ENCODE results near the gene G3BP1. TPM values are rescaled to one million over a fixed set of nuclear protein-coding genes. Genes with fewer than 3 reads are reported as not detected.
A peak's percentile ranks its signal among the peaks of the same experiment; 100 is the strongest.

The G3BP1 gene
- total and polyA plus RNA-seq, 2 of the 13 experiments (the other 11 are each of a cell fraction or from before 2014, with no cell fraction given), result 36.7 to 320 TPM

DNA sequence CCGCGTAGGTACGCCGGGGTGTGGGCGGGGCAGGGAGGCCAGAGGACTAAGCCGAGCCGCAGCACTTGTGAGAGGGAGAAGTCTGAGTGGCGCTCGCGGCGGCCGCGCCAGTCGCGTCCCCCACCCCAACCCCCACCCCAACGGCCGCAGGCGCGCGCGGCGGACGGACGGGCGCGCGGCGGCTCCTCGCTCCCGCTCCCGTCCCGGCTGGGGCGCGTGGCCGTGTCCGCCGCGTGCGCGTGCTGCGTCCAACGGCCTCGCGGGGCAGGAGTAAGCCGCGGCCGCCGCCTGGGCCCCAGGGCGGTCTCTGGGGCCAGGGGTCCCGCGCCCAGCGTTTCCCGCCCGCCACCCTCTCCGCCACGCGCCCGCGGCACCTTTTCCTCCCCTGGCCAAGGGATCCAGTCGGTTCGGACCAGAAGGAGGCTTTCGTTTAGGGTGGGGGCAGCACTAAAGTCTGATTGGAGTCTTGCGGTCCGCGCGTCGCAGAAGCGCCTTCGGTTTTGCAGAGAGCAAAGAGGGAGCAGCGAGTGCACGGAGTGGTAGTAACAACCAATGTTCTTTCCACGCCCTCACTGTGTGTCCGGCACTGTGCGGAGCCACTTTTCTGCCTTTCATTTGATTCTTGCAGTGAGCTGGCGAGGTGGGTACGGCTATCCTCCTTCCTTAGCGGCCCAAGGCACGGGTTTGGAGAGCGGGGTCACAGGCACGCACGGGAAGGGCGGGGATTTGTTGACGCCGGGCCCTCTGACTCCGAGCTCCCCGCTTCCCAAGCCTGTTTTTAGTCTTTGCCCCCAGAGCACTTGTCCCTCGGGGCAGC lies 483 bp downstream of the G3BP1 start (continued):
- TF ChIP-seq, protein P1, sequence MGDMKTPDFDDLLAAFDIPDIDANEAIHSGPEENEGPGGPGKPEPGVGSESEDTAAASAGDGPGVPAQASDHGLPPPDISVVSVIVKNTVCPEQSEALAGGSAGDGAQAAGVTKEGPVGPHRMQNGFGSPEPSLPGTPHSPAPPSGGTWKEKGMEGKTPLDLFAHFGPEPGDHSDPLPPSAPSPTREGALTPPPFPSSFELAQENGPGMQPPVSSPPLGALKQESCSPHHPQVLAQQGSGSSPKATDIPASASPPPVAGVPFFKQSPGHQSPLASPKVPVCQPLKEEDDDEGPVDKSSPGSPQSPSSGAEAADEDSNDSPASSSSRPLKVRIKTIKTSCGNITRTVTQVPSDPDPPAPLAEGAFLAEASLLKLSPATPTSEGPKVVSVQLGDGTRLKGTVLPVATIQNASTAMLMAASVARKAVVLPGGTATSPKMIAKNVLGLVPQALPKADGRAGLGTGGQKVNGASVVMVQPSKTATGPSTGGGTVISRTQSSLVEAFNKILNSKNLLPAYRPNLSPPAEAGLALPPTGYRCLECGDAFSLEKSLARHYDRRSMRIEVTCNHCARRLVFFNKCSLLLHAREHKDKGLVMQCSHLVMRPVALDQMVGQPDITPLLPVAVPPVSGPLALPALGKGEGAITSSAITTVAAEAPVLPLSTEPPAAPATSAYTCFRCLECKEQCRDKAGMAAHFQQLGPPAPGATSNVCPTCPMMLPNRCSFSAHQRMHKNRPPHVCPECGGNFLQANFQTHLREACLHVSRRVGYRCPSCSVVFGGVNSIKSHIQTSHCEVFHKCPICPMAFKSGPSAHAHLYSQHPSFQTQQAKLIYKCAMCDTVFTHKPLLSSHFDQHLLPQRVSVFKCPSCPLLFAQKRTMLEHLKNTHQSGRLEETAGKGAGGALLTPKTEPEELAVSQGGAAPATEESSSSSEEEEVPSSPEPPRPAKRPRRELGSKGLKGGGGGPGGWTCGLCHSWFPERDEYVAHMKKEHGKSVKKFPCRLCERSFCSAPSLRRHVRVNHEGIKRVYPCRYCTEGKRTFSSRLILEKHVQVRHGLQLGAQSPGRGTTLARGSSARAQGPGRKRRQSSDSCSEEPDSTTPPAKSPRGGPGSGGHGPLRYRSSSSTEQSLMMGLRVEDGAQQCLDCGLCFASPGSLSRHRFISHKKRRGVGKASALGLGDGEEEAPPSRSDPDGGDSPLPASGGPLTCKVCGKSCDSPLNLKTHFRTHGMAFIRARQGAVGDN (CRISPR knock-in tag; IDR thresholded peaks at IDR 0.05), result peak; percentile 75
- TF ChIP-seq, protein P2, sequence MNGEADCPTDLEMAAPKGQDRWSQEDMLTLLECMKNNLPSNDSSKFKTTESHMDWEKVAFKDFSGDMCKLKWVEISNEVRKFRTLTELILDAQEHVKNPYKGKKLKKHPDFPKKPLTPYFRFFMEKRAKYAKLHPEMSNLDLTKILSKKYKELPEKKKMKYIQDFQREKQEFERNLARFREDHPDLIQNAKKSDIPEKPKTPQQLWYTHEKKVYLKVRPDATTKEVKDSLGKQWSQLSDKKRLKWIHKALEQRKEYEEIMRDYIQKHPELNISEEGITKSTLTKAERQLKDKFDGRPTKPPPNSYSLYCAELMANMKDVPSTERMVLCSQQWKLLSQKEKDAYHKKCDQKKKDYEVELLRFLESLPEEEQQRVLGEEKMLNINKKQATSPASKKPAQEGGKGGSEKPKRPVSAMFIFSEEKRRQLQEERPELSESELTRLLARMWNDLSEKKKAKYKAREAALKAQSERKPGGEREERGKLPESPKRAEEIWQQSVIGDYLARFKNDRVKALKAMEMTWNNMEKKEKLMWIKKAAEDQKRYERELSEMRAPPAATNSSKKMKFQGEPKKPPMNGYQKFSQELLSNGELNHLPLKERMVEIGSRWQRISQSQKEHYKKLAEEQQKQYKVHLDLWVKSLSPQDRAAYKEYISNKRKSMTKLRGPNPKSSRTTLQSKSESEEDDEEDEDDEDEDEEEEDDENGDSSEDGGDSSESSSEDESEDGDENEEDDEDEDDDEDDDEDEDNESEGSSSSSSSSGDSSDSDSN (CRISPR knock-in tag; IDR thresholded peaks at IDR 0.05), result peak; percentile 12; the same call in 1 of the 2 replicates
- TF ChIP-seq ZNF644 (CRISPR knock-in tag; IDR thresholded peaks at IDR 0.05; ENCODE audit: low read depth) (no peak), ZNF775 (CRISPR knock-in tag; IDR thresholded peaks at IDR 0.05; ENCODE audit: borderline replicate concordance) (no peak), ZBTB8A (CRISPR knock-in tag; IDR thresholded peaks at IDR 0.05; ENCODE audit: borderline replicate concordance, low read depth) (no peak), ELF1 (CRISPR knock-in tag; IDR thresholded peaks at IDR 0.05) (no peak), RFX1 (IDR thresholded peaks at IDR 0.05) (no peak), NR2F6 (IDR thresholded peaks at IDR 0.05) (no peak), NR2F6 (CRISPR knock-in tag; IDR thresholded peaks at IDR 0.05) (no peak), SOX6 (IDR thresholded peaks at IDR 0.05) (no peak), SOX6 (CRISPR knock-in tag; IDR thresholded peaks at IDR 0.05) (peak; percentile 19; the same call in 1 of the 2 replicates), DNMT1 (CRISPR knock-in tag; IDR thresholded peaks at IDR 0.05) (no peak), KLF15 (CRISPR knock-in tag; IDR thresholded peaks at IDR 0.05; ENCODE audit: borderline replicate concordance) (no peak), ZNF350 (CRISPR knock-in tag; IDR thresholded peaks at IDR 0.05; ENCODE audit: borderline replicate concordance, low read depth) (no peak), MED13 (CRISPR knock-in tag; IDR thresholded peaks at IDR 0.05) (no peak; the same call in 1 of the 2 replicates), AHR (CRISPR knock-in tag; IDR thresholded peaks at IDR 0.05) (0 out of 2 replicates have a peak, but pooled peaks have one; percentile 53), ATM (IDR thresholded peaks at IDR 0.05; ENCODE audit: borderline replicate concordance) (no peak), ZNF124 (CRISPR knock-in tag; IDR thresholded peaks at IDR 0.05) (no peak), ARNT2 (CRISPR knock-in tag; IDR thresholded peaks at IDR 0.05; ENCODE audit: low read depth) (no peak)
- TF ChIP-seq, protein P3, sequence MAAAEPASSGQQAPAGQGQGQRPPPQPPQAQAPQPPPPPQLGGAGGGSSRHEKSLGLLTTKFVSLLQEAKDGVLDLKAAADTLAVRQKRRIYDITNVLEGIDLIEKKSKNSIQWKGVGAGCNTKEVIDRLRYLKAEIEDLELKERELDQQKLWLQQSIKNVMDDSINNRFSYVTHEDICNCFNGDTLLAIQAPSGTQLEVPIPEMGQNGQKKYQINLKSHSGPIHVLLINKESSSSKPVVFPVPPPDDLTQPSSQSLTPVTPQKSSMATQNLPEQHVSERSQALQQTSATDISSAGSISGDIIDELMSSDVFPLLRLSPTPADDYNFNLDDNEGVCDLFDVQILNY (CRISPR knock-in tag; conservative IDR thresholded peaks at IDR 0.05), result no peak
- TF ChIP-seq, protein P4, sequence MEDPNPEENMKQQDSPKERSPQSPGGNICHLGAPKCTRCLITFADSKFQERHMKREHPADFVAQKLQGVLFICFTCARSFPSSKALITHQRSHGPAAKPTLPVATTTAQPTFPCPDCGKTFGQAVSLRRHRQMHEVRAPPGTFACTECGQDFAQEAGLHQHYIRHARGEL (CRISPR knock-in tag; IDR thresholded peaks at IDR 0.05), result no peak
- TF ChIP-seq, protein P5, sequence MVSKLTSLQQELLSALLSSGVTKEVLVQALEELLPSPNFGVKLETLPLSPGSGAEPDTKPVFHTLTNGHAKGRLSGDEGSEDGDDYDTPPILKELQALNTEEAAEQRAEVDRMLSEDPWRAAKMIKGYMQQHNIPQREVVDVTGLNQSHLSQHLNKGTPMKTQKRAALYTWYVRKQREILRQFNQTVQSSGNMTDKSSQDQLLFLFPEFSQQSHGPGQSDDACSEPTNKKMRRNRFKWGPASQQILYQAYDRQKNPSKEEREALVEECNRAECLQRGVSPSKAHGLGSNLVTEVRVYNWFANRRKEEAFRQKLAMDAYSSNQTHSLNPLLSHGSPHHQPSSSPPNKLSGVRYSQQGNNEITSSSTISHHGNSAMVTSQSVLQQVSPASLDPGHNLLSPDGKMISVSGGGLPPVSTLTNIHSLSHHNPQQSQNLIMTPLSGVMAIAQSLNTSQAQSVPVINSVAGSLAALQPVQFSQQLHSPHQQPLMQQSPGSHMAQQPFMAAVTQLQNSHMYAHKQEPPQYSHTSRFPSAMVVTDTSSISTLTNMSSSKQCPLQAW (CRISPR knock-in tag; IDR thresholded peaks at IDR 0.05), result peak; percentile 54; the same call in 1 of the 2 replicates

Data from HepG2 (cell line).